Subcutaneous adipose tissue (tissue), 4 donors: Measurements from ENCODE around the gene MYZAP. TPM values are rescaled to one million over a fixed set of nuclear protein-coding genes. Genes with fewer than 3 reads are reported as not detected.

Source experiments
- total RNA-seq, 4 donors: library from RNA; depleted of rRNA; stranded (reverse); fragments of >200 nt; gene quantifications; one replicate each; pipeline ENCODE4 v1.1.0, GENCODE V29; 2016
- TF ChIP-seq, protein P1 (sequence below): fragments of 450-650 bp; IDR thresholded peaks from one replicate; pipeline ENCODE4 v1.5.1; 2016; ENCODE audit warnings: low read depth, mild to moderate bottlenecking, control low read depth, antibody characterized with exemption, moderate library complexity

The MYZAP gene
- total RNA-seq, 4 donors from 2014 or later = 22.5 to 31.8 (median 28.3) TPM

DNA sequence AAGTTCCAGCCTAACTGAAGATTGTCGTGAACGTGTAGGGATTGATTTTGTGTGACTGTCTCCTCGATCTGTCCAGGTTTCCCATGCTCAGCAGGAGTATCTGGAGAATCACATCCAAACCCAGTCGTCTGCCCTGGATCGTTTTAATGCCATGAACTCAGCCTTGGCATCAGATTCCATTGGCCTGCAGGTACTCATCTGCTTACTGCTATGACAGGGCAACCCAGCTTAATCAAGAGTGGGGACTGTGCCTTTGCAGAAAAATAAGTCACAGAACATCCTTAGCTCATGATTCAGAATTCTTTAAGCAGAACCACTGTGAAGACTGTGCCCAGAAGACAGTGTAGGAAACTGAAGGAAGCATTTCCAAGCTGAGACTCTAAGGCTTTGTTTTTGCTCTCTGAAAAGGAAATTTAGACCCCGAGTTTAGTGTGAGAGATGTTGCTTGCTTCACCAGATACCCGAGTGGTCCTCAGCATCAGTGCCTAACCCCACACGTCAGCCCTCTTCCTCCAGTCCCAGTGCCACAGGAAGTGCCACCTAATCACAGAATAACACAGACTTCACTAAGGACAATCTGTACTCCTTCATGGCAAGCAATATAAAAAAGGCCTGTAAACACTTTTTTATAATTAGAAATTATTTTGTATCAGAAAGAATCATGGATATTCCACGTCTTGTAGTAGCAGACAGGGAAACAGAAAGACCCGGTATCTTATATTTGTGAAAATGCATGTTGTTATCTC is 34.2 kb downstream of the MYZAP start:
- TF ChIP-seq, protein P1, sequence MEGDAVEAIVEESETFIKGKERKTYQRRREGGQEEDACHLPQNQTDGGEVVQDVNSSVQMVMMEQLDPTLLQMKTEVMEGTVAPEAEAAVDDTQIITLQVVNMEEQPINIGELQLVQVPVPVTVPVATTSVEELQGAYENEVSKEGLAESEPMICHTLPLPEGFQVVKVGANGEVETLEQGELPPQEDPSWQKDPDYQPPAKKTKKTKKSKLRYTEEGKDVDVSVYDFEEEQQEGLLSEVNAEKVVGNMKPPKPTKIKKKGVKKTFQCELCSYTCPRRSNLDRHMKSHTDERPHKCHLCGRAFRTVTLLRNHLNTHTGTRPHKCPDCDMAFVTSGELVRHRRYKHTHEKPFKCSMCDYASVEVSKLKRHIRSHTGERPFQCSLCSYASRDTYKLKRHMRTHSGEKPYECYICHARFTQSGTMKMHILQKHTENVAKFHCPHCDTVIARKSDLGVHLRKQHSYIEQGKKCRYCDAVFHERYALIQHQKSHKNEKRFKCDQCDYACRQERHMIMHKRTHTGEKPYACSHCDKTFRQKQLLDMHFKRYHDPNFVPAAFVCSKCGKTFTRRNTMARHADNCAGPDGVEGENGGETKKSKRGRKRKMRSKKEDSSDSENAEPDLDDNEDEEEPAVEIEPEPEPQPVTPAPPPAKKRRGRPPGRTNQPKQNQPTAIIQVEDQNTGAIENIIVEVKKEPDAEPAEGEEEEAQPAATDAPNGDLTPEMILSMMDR = no peak

DNA sequence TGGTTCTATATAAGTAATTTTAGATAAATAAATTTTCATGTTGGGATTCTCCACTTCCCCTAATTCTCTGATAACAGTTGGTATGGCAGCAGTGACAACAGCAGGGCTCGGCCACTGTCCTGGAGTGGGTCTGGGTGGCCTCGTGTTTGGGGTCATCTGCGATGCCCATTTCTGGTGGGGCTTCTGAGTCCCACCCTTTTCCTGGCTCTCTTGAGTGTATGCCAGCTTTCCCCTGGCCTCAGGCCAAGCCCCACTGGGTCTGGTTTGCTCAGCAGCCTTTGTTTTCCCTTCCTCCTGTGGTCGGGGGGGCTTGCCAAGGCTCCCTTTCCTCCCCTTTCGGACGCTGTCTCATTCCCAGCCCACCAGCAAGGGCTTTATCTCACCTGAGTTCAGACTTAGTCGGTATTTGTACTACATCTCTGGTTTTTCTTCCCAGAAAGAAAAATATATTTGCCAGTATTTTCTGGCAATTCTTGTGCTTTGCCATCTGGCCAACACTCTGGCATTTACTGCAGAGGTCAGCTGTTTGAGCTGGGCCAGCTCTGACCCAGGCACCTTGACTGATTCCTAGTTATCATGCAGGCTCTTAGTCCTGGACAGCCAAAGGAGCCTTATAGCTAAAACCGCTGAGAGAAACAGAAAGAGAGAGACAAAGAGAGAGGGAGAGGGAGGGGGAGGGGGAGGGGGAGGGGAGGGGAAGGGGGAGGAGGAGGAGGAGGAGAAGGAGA is 35.2 kb downstream of the MYZAP start:
- TF ChIP-seq, protein P1 = no peak

DNA sequence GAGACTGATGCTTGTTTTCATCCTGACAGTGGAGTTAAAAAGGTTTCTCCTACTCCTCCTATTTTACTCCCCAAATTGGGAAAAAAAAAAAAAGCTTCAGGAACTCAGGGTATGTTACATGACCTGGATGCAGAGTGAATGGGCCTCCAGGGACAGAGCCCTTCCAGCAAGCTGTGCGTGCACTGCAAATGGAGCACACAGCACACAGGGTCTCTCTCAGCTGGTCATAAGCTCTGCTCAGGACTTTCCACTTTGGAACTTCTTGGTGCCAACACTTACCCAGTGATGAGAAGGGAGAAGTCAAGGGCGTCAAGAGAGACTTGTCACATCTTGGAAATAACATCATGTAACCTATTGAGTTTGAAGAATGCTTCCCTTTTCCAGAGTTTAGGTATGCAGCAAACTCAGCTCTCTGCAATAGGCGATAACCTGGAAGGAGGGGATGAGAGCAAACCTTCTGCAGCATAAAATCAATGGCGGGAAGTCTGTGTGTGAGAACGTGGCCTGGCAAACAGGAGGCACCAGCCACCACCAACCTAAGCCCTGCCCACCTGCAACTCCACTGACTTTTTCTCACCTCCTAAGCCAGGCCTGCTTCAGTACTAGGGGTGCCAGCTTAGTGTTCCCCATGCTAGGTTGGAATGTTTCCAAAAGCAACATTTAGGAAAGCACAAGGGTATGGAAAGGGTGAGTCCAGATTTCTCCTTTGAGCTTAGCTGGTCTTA is 39.8 kb downstream of the MYZAP start:
- TF ChIP-seq, protein P1 = no peak

DNA sequence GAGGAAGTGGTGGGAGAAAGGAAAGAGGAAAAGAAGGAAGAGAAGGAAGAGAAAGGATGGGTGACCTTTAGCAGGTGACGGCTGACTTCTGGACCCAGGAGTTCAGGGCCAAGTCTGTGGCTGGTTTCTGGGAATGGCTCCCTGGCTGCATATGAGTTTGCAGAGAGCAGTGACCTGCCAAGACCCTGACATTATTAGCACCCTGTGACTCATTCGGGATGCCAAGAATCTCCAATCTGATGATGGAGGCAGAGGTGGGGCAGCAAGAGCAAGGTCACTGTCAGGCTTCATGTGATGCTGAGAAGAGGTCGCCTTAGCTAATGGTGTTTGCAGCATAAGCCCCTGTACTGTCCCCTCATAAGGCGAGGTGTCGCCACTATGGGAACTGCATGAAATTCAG is 42.6 kb downstream of the MYZAP start:
- TF ChIP-seq, protein P1 = no peak

DNA sequence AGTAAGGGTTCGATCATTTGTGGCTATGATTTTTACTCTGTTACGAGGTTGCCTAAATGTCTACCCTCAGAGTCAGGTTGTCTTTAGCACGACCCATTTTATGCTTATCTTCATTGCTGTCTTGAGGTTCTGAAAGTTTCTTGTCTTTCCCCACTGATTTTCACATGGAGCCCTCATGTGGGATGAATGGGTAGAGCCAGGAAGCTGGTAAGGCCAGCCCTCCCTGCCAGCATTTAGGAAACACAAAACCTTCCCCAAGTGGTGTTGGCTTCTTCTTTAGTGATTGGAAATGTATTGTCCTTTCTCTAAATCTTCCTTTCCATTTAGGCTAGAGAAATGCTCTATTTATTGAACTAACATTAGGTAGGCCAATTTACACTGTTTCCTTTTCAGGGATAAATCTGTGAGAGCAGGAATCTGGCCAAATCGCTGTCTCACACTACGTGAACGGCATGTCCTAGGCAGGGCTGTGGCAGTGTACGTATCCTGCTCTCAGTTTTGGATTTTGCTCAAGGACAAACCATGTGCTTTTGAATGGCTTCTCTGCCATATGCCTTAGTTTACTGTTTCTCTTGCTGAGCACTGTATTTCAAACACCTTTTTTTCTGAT is 43.7 kb downstream of the MYZAP start:
- TF ChIP-seq, protein P1 = no peak

DNA sequence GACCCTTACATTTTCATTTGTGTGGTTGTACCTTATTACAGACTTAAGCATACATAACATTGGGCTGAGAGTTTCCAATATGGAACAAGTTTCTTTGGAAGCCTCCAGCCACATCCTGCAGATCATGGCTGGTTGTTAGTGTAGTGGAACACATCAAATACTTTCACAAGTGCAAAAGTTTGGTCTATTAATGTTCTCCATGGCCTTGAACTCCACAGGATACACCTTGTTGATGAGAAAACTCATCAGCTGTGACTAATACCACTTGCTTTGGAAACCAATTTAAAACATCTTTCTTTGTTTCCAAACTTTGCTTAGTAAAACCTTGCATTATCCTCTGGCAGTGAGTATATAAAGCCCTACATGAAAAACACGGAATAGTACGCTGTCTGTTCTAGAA is 46.1 kb downstream of the MYZAP start:
- TF ChIP-seq, protein P1 = no peak
